Esophagus muscularis mucosa (tissue), 4 donors: ENCODE results near the gene IDH3A. TPM values are rescaled to one million over a fixed set of nuclear protein-coding genes. Genes with fewer than 3 reads are reported as not detected.

Source experiments
- DNase-seq: peaks from one replicate; pipeline ENCODE4 v3.0.0-alpha.2; 2017; ENCODE audit errors: extremely low spot score
- H3K27ac ChIP-seq, 4 donors: fragments of 200-600 bp; sonication (generic); replicated peaks in 1 of 4; 1 replicate in 3 of 4; 2 replicates in 1 of 4; pipeline ENCODE4 v1.5.1; 2016 to 2019; ENCODE audit warnings: mild to moderate bottlenecking in 1 of 4
- H3K27me3 ChIP-seq, 4 donors: fragments of 200-600 bp; sonication (generic); one replicate each; pipeline versions ENCODE4 v1.5.1 to v1.6.0; 2016 to 2019
- H3K36me3 ChIP-seq, 4 donors: fragments of 200-600 bp; sonication (generic); one replicate each; pipeline ENCODE4 v1.5.1; 2016 to 2019
- H3K4me1 ChIP-seq, 4 donors: fragments of 200-600 bp; sonication (generic); one replicate each; pipeline ENCODE4 v1.5.1; 2016 to 2019
- H3K4me3 ChIP-seq, 4 donors: fragments of 200-600 bp; sonication (generic); 1 replicate in 2 of 4; 2 replicates in 2 of 4; pipeline ENCODE4 v1.5.1; 2016 to 2019; ENCODE audit warnings: mild to moderate bottlenecking in 4 of 4, moderate library complexity in 1 of 4
- H3K9me3 ChIP-seq, 4 donors: fragments of 200-600 bp; sonication (generic); 1 replicate in 3 of 4; 2 replicates in 1 of 4; pipeline ENCODE4 v1.5.1; 2016 to 2019
- EP300 ChIP-seq: sonication (generic); formaldehyde crosslinking; IDR thresholded peaks from one replicate; pipeline ENCODE4 v1.6.1; 2017; ENCODE audit warnings: antibody characterized with exemption
- POLR2A ChIP-seq: fragments of 450-650 bp; IDR thresholded peaks from one replicate; pipeline ENCODE4 v1.6.1; 2017; ENCODE audit warnings: antibody characterized with exemption, moderate library complexity, mild to moderate bottlenecking, low read depth
- POLR2AphosphoS5 ChIP-seq, 2 donors: sonication (generic); formaldehyde crosslinking; IDR thresholded peaks; one replicate each; pipeline ENCODE4 v1.6.1; 2017; ENCODE audit warnings: antibody characterized with exemption in 2 of 2
- WGBS: methylation state at CpG from one replicate; pipeline ENCODE4 v1.1.5; 2018; 5-methylcytosine and 5-hydroxymethylcytosine counted together
- intact Hi-C: fragments of 100-400 bp; cut with DNase I; formaldehyde crosslinking; loops from one replicate; pipeline ENCODE4 v1.15.1; 2023
- total RNA-seq, 4 donors: library from RNA; depleted of rRNA; stranded (reverse); fragments of >200 nt; gene quantifications; one replicate each; pipeline versions ENCODE4 v1.1.0 to v1.2.1, GENCODE V29; 2016
- TF ChIP-seq, protein P1 (sequence below), 3 experiments: fragments of 200-600 bp in 2 of 3; fragments of 450-650 bp in 1 of 3; sonication (generic) in 2 of 3; IDR thresholded peaks; one replicate each; pipeline ENCODE4 v1.5.1; 2017 to 2019; ENCODE audit warnings: antibody characterized with exemption in 3 of 3, mild to moderate bottlenecking in 2 of 3, moderate library complexity in 1 of 3

IDH3A gene
- total RNA-seq, 4 donors from 2014 or later, result 59.4 to 122 (median 78.1) TPM

- WGBS, result 94% methylated on average over 4 of the region's 16 CpGs
- intact Hi-C loops, result loop anchor here (1.0 kb wide), 1 partner anchor 140 kb away; no protein-coding TSS in a partner anchor
- H3K4me1 ChIP-seq, result peaks cover 0 to 3% (median 0%) of the 10 kb centered on the region in 4 donors
- H3K9me3 ChIP-seq, result no peaks in the 10 kb centered on the region
- no peak for TF ChIP-seq POLR2A
- no peak for TF ChIP-seq EP300
- TF ChIP-seq, protein P1, sequence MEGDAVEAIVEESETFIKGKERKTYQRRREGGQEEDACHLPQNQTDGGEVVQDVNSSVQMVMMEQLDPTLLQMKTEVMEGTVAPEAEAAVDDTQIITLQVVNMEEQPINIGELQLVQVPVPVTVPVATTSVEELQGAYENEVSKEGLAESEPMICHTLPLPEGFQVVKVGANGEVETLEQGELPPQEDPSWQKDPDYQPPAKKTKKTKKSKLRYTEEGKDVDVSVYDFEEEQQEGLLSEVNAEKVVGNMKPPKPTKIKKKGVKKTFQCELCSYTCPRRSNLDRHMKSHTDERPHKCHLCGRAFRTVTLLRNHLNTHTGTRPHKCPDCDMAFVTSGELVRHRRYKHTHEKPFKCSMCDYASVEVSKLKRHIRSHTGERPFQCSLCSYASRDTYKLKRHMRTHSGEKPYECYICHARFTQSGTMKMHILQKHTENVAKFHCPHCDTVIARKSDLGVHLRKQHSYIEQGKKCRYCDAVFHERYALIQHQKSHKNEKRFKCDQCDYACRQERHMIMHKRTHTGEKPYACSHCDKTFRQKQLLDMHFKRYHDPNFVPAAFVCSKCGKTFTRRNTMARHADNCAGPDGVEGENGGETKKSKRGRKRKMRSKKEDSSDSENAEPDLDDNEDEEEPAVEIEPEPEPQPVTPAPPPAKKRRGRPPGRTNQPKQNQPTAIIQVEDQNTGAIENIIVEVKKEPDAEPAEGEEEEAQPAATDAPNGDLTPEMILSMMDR (IDR thresholded peaks at IDR 0.05), result no peak
- TF ChIP-seq POLR2AphosphoS5 (IDR thresholded peaks at IDR 0.05), result no peak
- H3K27ac ChIP-seq, result no peak overlapping the region
- no peaks in the 10 kb centered on the region for H3K27me3 ChIP-seq
- no peaks in the 10 kb centered on the region for H3K36me3 ChIP-seq
- no peak overlapping the region for H3K4me3 ChIP-seq
- no peak for DNase-seq
Measured at GRCh38 chr15:78105476-78106241, 43.5 kb upstream of the IDH3A start.

DNA sequence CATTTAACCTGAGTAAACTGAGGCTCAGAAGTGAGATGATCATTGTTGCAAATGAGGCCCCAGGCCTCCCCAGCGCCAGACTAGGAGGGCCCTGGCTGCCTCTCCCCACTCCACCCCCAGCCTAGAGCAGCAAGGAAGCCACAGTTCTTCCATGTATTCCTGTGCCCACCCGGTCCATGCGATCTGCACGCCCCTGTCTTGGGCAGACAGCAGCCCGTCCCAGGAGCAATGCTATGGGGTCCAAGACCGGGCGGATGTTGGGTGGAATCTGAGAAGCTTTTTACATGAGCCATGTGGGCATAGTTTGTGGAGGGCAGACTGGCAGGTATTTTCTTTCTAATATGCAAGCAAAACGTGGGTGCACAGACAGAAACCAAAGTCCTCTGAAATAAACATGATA, 41.7 kb upstream of the IDH3A start:
- intact Hi-C loops, result no loop called here
- DNase-seq, result no peak
- Histone ChIP-seq H3K4me3 (no peak overlapping the region), H3K4me1 (peaks cover 0 to 3% (median 0%) of the 10 kb centered on the region in 4 donors), H3K9me3 (no peaks in the 10 kb centered on the region), H3K36me3 (no peaks in the 10 kb centered on the region), H3K27me3 (no peaks in the 10 kb centered on the region), H3K27ac (no peak overlapping the region)
- TF ChIP-seq POLR2A (no peak), POLR2AphosphoS5 (IDR thresholded peaks at IDR 0.05) (no peak)
- WGBS, result 97% methylated on average over 3 of the region's 8 CpGs

- intact Hi-C loops, result no loop called here
- WGBS, result 71% methylated on average over 6 of the region's 11 CpGs
- no peak overlapping the region for H3K4me3 ChIP-seq
- H3K27ac ChIP-seq, result no peak overlapping the region
- no peaks in the 10 kb centered on the region for H3K9me3 ChIP-seq
- H3K36me3 ChIP-seq, result no peaks in the 10 kb centered on the region
- H3K4me1 ChIP-seq, result peaks cover 0 to 5% (median 1%) of the 10 kb centered on the region in 4 donors
- H3K27me3 ChIP-seq, result no peaks in the 10 kb centered on the region
- TF ChIP-seq POLR2A (no peak), POLR2AphosphoS5 (IDR thresholded peaks at IDR 0.05) (peak in 1 of 2 donors; percentile 46)
- TF ChIP-seq, protein P1 (IDR thresholded peaks at IDR 0.05), result peak; percentile 88 to 95 (median 94)
- DNase-seq, result peak; percentile 95
Measured at GRCh38 chr15:78108300-78109084, 40.7 kb upstream of the IDH3A start.

GRCh38 chr15:78109156-78109555, 40.0 kb upstream of the IDH3A start:
- Histone ChIP-seq H3K27me3 (no peaks in the 10 kb centered on the region), H3K4me1 (peaks cover 0 to 9% (median 1%) of the 10 kb centered on the region in 4 donors), H3K4me3 (no peak overlapping the region), H3K27ac (no peak overlapping the region), H3K9me3 (no peaks in the 10 kb centered on the region), H3K36me3 (no peaks in the 10 kb centered on the region)
- intact Hi-C loops, result no loop called here
- no peak for TF ChIP-seq POLR2A
- no peak for TF ChIP-seq EP300
- no peak for TF ChIP-seq POLR2AphosphoS5 (IDR thresholded peaks at IDR 0.05)
- TF ChIP-seq, protein P1 (IDR thresholded peaks at IDR 0.05), result no peak
- no peak for DNase-seq
- 87% methylated on average over 11 of the region's 12 CpGs for WGBS

GRCh38 chr15:78110096-78110495, 39.1 kb upstream of the IDH3A start:
- WGBS, result no CpG with 5 or more reads among the region's 6 CpGs
- Histone ChIP-seq H3K27ac (no peak overlapping the region), H3K4me3 (no peak overlapping the region), H3K9me3 (no peaks in the 10 kb centered on the region), H3K27me3 (no peaks in the 10 kb centered on the region), H3K4me1 (peaks cover 0 to 9% (median 1%) of the 10 kb centered on the region in 4 donors), H3K36me3 (no peaks in the 10 kb centered on the region)
- no peak for DNase-seq
- intact Hi-C loops, result loop anchor here (5.0 kb wide), 3 partner anchors 87 to 312 kb away; no protein-coding TSS in a partner anchor
- TF ChIP-seq EP300, result no peak
- no peak for TF ChIP-seq POLR2AphosphoS5 (IDR thresholded peaks at IDR 0.05)
- TF ChIP-seq, protein P1 (IDR thresholded peaks at IDR 0.05), result no peak
- TF ChIP-seq POLR2A, result no peak
